AG09319 (cell line): ENCODE measurements around the gene GPC1.

ENCODE experiments used
- DNase-seq: peaks from one replicate; pipeline ENCODE4 v3.0.0-alpha.2; 2010; ENCODE audit warnings: low read depth; ENCODE audit errors: extremely low read depth
- CTCF ChIP-seq: IDR thresholded peaks from 2 replicates; pipeline ENCODE4 v1.5.1; 2011; ENCODE audit warnings: low read depth, mild to moderate bottlenecking, inconsistent platforms, low read length, moderate library complexity

The GPC1 gene

DNA sequence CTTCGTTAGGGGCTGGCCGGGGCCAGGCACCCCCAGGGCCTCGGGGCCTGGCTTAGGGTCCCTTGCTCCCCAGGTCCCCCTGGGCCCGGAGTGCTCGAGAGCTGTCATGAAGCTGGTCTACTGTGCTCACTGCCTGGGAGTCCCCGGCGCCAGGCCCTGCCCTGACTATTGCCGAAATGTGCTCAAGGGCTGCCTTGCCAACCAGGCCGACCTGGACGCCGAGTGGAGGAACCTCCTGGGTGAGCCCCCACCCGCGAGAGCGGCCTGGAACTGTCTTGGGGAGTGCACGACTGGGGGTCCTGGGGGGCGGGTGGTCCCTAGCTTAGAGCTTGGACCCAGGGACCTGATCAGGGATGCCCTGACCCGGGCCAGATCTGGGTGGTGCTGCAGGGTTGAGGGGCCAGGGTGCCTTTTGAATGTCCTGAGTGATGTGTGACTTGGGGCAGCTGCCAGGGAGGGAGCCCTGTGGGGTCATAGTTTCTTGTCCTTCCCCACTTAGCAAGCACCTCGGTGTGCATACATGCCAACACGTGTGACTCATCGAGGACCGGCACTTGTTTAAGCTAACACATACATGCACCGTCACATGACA is 27.9 kb downstream of the GPC1 start:
- DNase-seq, result no peak
- TF ChIP-seq CTCF, result no peak

- TF ChIP-seq CTCF, result no peak
- no peak for DNase-seq
Observed at GRCh38 chr2:240463866-240464481, 28.5 kb downstream of the GPC1 start.

- no peak for DNase-seq
- no peak for TF ChIP-seq CTCF
Observed at GRCh38 chr2:240464514-240465241, 29.2 kb downstream of the GPC1 start.

DNA sequence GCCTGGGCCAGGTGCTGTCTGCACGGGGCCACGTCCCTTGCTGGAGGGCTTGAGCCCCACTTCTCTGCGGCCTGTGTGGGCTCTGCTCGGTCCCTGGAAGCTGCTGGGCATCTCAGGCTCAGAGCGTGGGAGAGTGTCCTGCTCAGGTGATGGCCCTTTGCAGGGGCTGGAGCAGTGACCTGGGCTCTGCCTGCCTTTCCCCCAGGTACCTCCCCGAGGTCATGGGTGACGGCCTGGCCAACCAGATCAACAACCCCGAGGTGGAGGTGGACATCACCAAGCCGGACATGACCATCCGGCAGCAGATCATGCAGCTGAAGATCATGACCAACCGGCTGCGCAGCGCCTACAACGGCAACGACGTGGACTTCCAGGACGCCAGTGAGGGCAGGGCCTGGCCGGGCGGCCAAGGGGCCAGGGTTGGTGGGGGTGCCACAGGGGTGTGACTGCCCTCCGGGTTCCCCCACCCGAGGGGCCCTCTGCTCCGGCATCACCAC is 29.9 kb downstream of the GPC1 start:
- DNase-seq, result no peak
- no peak for TF ChIP-seq CTCF

DNA sequence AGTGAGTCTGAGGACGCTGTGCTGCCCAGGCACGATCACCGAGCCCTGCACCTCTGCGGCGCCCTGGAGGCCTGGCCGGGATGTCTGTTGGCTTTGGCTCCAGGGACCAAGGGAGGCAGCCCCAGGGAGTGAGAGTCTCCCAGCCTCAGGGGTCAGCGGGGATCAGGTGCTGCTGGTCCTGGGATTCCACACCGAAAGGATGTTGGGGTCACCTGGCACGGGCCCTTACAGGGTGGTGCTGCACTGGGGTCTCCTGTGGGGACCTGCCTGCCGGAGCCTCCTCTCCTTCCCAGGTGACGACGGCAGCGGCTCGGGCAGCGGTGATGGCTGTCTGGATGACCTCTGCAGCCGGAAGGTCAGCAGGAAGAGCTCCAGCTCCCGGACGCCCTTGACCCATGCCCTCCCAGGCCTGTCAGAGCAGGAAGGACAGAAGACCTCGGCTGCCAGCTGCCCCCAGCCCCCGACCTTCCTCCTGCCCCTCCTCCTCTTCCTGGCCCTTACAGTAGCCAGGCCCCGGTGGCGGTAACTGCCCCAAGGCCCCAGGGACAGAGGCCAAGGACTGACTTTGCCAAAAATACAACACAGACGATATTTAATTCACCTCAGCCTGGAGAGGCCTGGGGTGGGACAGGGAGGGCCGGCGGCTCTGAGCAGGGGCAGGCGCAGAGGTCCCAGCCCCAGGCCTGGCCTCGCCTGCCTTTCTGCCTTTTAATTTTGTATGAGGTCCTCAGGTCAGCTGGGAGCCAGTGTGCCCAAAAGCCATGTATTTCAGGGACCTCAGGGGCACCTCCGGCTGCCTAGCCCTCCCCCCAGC is 30.5 kb downstream of the GPC1 start:
- no peak for TF ChIP-seq CTCF

DNA sequence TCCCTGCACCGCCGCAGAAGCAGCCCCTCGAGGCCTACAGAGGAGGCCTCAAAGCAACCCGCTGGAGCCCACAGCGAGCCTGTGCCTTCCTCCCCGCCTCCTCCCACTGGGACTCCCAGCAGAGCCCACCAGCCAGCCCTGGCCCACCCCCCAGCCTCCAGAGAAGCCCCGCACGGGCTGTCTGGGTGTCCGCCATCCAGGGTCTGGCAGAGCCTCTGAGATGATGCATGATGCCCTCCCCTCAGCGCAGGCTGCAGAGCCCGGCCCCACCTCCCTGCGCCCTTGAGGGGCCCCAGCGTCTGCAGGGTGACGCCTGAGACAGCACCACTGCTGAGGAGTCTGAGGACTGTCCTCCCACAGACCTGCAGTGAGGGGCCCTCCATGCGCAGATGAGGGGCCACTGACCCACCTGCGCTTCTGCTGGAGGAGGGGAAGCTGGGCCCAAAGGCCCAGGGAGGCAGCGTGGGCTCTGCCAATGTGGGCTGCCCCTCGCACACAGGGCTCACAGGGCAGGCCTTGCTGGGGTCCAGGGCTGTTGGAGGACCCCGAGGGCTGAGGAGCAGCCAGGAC is 31.2 kb downstream of the GPC1 start:
- no peak for TF ChIP-seq CTCF
- DNase-seq, result no peak

More for the DNA sequence above, 30.5 kb downstream of the GPC1 start:
- DNase-seq, result no peak
